NAMALWA (cell line): ENCODE data around the gene PHYKPL.

Experiments used
- DNase-seq: peaks from one replicate; pipeline ENCODE4 v3.0.0-alpha.2; 2015; ENCODE audit warnings: low spot score

PHYKPL gene

DNA sequence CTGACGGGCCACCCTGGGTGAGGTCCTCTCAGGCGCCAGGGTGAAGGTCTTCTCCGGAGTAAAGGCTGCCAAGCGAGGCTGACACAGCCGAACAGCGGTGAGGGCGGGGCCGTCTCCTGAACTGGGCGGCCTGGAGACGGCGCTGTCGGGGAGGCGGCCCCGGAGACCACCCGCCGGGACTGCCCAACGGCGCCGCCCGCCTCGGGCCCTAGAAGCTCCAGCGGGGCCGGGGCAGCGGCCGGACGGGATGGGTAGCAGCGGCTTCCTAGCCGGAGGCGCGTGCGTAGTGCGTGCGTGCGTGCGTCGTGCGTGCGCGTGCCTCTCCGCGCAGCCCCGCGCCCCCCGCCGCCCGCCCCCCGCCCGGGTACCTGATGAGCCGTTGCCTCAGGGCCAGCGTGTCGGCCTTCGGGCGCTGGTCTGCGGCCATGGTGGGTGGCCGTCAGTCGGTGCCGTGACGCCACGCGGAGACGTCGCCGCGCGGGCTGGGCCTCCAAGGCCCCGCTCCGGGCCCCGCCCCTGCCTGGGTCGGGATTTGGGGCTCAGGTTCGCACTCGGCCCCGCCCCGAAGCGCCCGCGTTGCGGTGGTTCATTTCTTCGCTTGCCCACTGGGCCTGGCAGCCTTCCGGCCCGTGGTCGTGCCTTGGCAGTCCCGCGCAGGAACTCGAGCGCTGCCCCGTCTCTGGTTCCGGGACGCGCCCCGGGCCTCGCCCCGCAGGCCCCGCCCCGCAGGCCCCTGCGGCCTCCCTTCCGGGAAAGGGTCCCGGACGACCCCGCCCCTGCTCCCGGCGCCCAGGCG is at the start of gene PHYKPL:
PHYKPL (minus strand) TSS at position 679 of the 796 bp plus-strand sequence; CDS start at position 427, 252 bp downstream.
- peak; percentile 82 for DNase-seq

- no peak for DNase-seq
Observed at GRCh38 chr5:178282391-178282790, 49.8 kb upstream of the PHYKPL start.

DNA sequence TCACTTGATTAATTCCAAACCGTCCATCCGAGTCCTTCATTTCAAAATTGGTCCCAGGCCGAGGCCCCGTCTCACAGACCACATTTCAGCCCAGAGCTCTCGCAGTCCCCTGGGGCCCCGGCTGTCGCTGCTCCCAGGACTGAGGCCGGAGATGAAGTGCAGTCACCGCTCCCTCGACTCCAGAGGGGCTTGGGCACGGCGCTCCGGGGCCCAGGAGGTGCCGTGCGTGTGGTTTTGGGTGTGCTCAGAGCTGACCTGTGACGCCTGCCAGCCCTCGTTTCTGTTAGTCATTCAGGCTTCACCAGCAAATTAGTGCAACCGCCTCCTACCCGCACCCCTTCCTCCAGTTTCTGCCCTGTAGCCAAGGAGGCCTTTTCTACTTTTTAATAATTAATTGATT is 48.7 kb upstream of the PHYKPL start:
- no peak for DNase-seq

- DNase-seq = no peak
Observed at GRCh38 chr5:178280631-178281030, 48.0 kb upstream of the PHYKPL start.

DNA sequence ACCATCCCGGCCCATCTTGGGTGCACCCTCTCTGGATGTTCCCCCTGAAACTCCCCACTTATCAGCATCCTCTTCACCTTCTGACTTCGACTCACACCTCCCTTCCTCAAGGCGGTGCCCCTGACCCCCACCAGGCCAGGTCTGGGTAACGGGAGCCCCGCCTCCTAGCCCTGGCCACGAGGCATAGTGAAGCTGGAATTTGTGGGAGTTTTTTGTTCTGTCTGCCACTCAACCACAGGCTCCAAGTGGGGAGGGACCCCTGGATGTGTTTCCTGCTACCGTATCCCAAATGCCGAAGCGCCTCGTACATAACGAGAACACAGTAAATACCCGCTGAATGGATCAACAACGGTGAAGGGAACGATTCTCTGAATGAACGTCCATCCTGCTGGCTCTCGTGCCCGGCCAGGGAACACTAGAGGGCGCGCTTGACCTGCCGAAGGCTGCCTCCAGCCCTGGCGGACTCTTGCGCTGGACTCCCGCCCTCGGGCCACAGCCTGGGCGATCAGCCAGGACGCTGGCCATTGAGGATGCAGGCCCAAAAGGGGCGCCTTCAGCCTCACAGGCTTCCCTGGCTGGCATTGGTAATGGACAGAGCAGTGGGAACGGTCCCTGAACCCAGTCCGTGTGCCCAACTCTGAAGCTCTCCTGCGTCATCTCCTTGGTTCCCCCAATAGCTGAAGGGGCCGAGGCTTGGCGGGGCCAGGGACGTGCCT is 47.3 kb upstream of the PHYKPL start:
- DNase-seq = peak; percentile 59

DNA sequence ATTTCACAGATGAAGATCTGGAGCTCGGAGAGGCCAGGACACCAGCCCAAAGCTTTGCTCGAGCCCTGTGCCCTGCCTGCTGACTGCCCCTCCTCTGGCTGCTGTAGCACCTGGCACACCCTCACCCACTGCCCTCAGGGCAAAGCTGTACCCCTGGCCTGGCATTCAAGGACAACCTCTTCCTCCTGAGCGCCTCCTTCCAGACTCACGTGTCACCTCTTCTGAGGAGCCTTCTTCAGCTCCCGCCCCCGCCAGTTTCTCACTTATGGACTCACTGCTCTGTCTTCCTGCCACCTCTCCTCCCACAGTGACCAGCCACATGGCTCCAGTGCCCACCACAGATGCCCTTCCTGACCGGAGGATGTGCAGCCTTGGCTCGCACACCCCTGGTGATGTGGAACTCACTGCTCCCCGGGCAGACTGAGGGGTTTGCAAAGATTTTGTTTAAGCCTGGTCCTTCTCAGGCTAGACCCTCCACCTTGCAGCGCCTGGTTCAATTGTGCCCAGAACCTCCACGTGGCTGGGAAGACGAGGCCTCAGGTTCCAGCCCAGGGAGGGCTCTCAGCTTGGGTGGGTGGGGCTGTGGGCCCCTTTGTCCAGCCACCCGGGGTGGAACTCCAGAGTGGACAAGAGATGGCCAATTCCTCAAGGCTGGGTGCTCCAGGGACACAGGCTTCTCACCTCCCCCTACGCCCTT is 46.6 kb upstream of the PHYKPL start:
- DNase-seq = no peak

GRCh38 chr5:178278358-178279023 is 45.9 kb upstream of the PHYKPL start:
- DNase-seq = no peak

GRCh38 chr5:178277866-178278265 is 45.3 kb upstream of the PHYKPL start:
- DNase-seq = no peak

DNA sequence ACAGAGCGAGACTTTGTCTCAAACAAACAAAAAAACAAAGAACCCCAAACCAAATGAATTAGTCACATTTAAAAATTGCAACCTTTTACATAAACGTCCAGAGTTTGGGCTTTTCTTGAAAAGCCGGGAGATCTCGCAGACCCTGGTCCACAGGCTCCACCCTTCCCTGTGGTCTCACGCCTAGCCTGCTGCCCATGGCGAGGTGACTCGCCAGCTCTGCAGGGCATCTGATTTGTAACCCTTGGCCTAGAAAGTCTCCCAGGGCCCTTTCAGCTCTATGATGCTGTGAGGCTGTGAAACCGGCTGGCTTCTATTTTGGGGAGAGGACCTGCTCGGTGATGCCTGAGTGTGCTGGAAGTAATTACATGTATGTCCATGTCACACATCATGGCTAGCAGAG is 44.7 kb upstream of the PHYKPL start:
- no peak for DNase-seq

DNA sequence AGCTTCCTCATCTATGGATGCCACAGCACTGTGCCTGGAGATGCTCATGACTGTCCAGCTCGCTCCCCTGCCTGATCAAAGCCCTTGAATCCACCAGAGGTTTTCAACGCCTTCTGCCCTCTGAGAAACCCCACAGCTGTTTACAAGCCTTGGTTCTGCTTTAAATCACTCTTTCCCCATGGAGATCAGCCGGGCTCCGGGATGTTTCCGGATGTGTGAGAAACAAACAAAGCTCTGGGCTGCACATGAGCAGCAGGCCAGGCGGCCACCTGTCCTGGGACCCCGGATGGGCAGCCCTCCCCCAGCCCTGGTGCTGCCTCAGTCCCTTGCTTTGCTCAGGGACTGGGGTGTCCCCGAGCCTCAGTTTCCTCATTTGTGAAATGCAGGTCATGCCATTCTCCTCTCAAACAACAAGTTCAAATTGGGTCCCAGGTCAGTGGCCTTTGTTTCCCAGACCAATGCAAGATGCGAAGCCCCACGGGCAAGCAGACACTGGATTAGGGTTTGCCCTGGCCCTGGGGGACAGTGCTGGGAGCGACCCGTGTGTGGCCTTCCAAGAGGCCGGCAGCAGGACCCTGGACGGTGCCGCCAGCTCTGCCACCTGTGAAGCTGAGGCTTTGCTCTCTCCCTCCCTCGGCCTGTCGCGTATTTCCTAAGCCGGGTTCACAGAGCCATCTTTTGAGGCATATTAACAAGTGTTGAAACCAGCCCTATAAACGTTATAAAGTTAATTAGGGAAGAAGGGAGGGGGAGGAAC is 42.4 kb upstream of the PHYKPL start:
- DNase-seq = no peak

GRCh38 chr5:178273665-178274541 is 41.3 kb upstream of the PHYKPL start:
- no peak for DNase-seq

- no peak for DNase-seq
Observed at GRCh38 chr5:178273041-178273440, 40.4 kb upstream of the PHYKPL start.

- no peak for DNase-seq
Observed at GRCh38 chr5:178272591-178272990, 40.0 kb upstream of the PHYKPL start.

DNA sequence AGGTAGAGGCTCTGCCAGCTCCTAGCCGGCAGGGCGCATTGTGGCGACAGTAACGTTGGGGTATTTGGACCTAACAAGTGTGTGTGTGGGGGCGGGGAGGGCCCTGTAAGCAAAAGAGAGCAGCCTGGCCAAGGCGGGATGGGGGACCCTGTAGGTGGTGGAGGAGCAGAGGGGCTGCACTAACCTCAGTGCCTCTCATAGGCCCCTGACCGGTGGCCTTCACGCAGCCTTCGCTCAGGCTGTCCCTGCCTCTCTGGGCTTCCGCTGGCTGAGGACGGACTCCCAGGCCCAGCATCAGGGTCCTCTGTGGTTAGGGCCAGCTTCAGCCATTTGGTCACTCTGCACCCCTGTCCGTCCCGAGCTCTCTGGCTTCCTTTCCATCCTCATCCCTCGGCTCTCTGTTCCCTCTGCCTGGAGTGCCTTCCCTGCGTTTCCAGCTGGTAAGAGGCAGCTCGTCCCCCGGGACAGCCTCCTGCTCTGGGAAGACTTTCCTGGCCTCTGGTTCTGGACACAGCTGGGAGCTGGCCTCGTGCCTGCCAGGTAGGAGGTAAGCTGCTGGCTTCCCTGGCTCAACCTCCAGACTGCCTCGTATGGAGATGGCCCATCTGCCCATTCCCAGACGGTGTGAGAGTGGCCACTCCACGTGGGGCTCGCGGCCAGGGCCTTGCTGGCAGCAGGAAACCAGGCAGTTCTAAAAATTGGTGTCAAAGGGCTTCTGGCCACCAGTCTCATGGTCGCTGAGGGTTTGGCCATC is 39.3 kb upstream of the PHYKPL start:
- no peak for DNase-seq

DNA sequence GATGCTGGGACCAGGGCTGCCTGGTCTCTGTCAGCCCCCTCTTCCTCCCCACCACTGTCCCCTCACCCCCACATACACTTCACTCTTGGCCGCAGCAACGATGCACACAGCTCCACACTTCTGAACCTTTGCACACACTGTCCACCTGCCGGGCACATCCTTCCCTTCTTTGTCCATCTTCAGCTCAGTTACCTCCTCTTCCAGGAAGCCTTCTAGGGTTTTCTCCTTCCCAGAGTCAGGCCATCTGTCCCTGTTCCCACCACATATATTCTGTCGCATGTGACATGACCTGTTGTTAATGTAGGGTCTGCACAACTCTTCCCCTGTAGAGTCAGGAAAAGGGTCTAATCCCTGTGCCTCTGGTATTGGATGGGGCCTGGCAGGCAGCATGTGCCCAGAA is 38.6 kb upstream of the PHYKPL start:
- DNase-seq = no peak

GRCh38 chr5:178269499-178269898 is 36.9 kb upstream of the PHYKPL start:
- no peak for DNase-seq

DNA sequence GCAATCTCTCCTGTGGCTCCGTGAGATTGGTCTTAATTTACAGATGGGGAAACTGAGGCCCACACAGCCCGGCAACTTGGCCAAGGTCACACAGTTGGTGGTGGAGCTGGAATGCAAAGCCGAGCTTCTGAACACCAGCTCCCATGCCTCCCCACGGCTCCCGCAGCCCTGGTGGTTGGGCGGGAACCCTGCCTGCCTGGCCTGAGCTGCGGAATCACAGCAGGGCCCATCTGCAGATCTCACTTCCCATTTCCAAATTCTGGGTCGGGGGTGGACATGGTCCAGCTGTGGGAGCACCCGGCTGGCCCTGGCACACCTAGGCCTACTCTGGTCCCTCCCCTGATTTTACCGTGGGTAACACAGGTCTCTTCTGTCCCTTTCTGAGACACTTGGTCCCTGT is 35.3 kb upstream of the PHYKPL start:
- no peak for DNase-seq

DNA sequence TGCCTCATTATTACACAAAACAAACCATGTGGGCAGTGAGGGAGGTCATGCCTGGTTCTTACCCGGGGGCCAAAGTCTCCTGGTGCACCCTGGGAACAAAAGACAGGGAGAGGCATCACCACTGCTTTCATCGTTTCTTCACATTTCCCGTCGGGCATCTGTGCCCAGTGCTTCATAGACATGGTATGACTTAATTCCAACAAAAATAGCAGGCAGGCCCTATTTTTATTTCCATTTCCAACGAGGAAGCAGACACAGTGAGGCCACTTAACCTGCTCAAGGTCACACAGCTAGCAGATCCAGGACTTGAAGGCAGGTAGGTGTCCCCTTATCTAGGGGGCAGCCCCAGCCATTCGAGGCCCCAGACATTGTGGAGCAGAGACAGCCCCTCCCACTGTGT is 34.6 kb upstream of the PHYKPL start:
- no peak for DNase-seq

DNA sequence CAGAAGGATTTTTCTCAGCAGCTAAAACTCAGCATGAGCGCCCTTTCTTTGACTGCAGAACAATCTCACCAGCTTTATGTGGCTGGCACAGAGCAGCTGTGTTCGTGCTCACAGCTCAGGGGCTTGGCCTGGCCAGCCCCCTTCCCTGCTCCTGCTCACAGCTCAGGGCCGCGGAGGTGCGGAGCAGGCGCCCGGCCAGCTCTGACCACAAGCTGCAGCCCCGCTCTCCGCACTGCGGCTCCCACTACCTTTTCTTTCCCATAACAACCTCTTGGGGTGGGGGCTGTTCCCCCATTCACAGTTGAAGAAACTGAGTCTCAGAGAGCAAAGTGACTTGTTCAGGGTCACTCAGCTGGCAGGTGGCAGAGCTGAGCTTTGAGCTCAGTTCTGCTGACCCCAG is 34.0 kb upstream of the PHYKPL start:
- no peak for DNase-seq

DNA sequence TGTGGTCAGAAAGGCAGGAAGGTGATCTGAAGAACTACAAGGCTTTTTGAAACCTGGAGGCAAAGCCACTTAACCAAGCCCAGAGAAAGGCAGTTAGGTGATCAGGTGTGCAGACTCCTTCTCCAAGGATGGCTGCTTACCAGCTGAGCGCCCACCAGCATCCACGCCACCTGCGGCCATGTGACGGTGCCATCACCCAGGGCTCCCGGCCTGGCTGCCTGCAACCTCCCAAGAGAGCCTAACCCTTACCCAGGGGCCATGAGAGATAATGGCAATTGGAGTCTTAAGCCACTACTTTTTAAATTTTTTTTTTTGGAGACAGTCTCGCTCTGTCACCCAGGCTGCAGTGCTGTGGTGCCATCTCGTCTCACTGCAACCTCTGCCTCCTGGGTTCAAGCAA is 33.1 kb upstream of the PHYKPL start:
- no peak for DNase-seq
